HL-60 (cell line): ENCODE measurements around the gene SHISA6.

Experiments used
- DNase-seq, 2 experiments: peaks; one replicate each; pipeline ENCODE4 v3.0.0-alpha.2; 2010 to 2020; ENCODE audit warnings: low read depth in 1 of 2, low spot score in 1 of 2
- H3K27ac ChIP-seq: fragments of 250-450 bp; sonication (Bioruptor Pico); replicated peaks from 2 replicates; pipeline ENCODE4 v1.5.1; 2020; ENCODE audit warnings: mild to moderate bottlenecking, moderate library complexity
- H3K27me3 ChIP-seq: fragments of 250-450 bp; sonication (Bioruptor Pico); 2 replicates; pipeline ENCODE4 v1.5.1; 2021; ENCODE audit warnings: mild to moderate bottlenecking, moderate library complexity; ENCODE audit not compliant: insufficient read depth, poor library complexity, severe bottlenecking
- H3K4me3 ChIP-seq: replicated peaks from 2 replicates; pipeline ENCODE4 v1.5.1; 2011; ENCODE audit warnings: mild to moderate bottlenecking, control low read depth, low read length; ENCODE audit not compliant: insufficient read depth
- CTCF ChIP-seq: IDR thresholded peaks from one replicate; pipeline ENCODE4 v1.5.1; 2011; ENCODE audit warnings: low read length, control low read depth, inconsistent platforms; ENCODE audit not compliant: insufficient read depth
- GABPA ChIP-seq: IDR thresholded peaks from 2 replicates; pipeline ENCODE4 v1.6.1; 2012; ENCODE audit warnings: low read depth
- POLR2AphosphoS5 ChIP-seq: IDR thresholded peaks from 2 replicates; pipeline ENCODE4 v1.6.1; 2012; ENCODE audit warnings: low read depth
- SPI1 ChIP-seq: IDR thresholded peaks from 2 replicates; pipeline ENCODE4 v1.6.1; 2012; ENCODE audit warnings: low read depth, mild to moderate bottlenecking, borderline replicate concordance
- TF ChIP-seq, protein P1 (sequence below): IDR thresholded peaks from 2 replicates; pipeline ENCODE4 v1.6.1; 2012; ENCODE audit warnings: low read depth; ENCODE audit not compliant: insufficient replicate concordance

Gene SHISA6

GRCh38 chr17:11612956-11613355 is 371.9 kb downstream of the SHISA6 start:
- DNase-seq, result no peak
- H3K4me3 ChIP-seq, result no peak overlapping the region
- no peaks in the 10 kb centered on the region for H3K27me3 ChIP-seq
- no peak overlapping the region for H3K27ac ChIP-seq
- TF ChIP-seq, protein P1, sequence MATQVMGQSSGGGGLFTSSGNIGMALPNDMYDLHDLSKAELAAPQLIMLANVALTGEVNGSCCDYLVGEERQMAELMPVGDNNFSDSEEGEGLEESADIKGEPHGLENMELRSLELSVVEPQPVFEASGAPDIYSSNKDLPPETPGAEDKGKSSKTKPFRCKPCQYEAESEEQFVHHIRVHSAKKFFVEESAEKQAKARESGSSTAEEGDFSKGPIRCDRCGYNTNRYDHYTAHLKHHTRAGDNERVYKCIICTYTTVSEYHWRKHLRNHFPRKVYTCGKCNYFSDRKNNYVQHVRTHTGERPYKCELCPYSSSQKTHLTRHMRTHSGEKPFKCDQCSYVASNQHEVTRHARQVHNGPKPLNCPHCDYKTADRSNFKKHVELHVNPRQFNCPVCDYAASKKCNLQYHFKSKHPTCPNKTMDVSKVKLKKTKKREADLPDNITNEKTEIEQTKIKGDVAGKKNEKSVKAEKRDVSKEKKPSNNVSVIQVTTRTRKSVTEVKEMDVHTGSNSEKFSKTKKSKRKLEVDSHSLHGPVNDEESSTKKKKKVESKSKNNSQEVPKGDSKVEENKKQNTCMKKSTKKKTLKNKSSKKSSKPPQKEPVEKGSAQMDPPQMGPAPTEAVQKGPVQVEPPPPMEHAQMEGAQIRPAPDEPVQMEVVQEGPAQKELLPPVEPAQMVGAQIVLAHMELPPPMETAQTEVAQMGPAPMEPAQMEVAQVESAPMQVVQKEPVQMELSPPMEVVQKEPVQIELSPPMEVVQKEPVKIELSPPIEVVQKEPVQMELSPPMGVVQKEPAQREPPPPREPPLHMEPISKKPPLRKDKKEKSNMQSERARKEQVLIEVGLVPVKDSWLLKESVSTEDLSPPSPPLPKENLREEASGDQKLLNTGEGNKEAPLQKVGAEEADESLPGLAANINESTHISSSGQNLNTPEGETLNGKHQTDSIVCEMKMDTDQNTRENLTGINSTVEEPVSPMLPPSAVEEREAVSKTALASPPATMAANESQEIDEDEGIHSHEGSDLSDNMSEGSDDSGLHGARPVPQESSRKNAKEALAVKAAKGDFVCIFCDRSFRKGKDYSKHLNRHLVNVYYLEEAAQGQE, result no peak
- TF ChIP-seq SPI1, result no peak
- no peak for TF ChIP-seq GABPA
- no peak for TF ChIP-seq CTCF
- TF ChIP-seq POLR2AphosphoS5, result no peak
